AG10803 (cell line): ENCODE results near the gene PYGB.

ENCODE experiments used
- DNase-seq: peaks from one replicate; pipeline ENCODE4 v3.0.0; 2010; ENCODE audit warnings: low read depth
- H3K4me3 ChIP-seq: 2 replicates; pipeline ENCODE4 v1.5.1; 2011; ENCODE audit warnings: mild to moderate bottlenecking, low read length, control low read depth
- CTCF ChIP-seq: conservative IDR thresholded peaks from 2 replicates; pipeline ENCODE4 v1.5.1; 2011; ENCODE audit warnings: mild to moderate bottlenecking, low read length, control low read depth, inconsistent platforms

The PYGB gene

GRCh38 chr20:25321262-25321831 lies 73.5 kb downstream of the PYGB start:
- TF ChIP-seq CTCF: no peak
- H3K4me3 ChIP-seq: no peak overlapping the region
- DNase-seq: no peak

- TF ChIP-seq CTCF: no peak
- DNase-seq: no peak
- H3K4me3 ChIP-seq: no peak overlapping the region
These were observed 74.1 kb downstream of the PYGB start for GRCh38 chr20:25321991-25322390.

- no peak for DNase-seq
- no peak overlapping the region for H3K4me3 ChIP-seq
- TF ChIP-seq CTCF: no peak
These were observed 75.8 kb downstream of the PYGB start for GRCh38 chr20:25323496-25324246.

GRCh38 chr20:25324412-25324811 lies 76.5 kb downstream of the PYGB start:
- H3K4me3 ChIP-seq: no peak overlapping the region
- no peak for TF ChIP-seq CTCF
- DNase-seq: no peak

- no peak overlapping the region for H3K4me3 ChIP-seq
- no peak for DNase-seq
- TF ChIP-seq CTCF: no peak
These were observed 77.2 kb downstream of the PYGB start for GRCh38 chr20:25325073-25325472.

GRCh38 chr20:25325997-25326396 lies 78.1 kb downstream of the PYGB start:
- H3K4me3 ChIP-seq: no peak overlapping the region
- TF ChIP-seq CTCF: no peak
- DNase-seq: no peak
